H1 (cell line): Measurements from ENCODE around the gene INTS7.

Source experiments
- EZH2 ChIP-seq: fragments of 200-600 bp; sonication (generic); IDR thresholded peaks from 2 replicates; pipeline ENCODE4 v1.7.1; 2012; ENCODE audit warnings: low read depth, mild to moderate bottlenecking, moderate library complexity, low read length, inconsistent platforms; ENCODE audit not compliant: severe bottlenecking
- RAD21 ChIP-seq, 2 experiments: IDR thresholded peaks in 1 of 2; conservative IDR thresholded peaks in 1 of 2; 2 replicates each; pipeline ENCODE4 v1.6.1; 2011; ENCODE audit warnings: low read depth in 2 of 2, low read length in 2 of 2, improper control_type of control experiment in 1 of 2, inconsistent platforms in 1 of 2, mild to moderate bottlenecking in 1 of 2, moderate library complexity in 1 of 2
- TF ChIP-seq, protein P1 (sequence below), 3 experiments: IDR thresholded peaks; 1 replicate in 2 of 3; 2 replicates in 1 of 3; pipeline versions ENCODE4 v1.5.1 to v1.6.1; 2011; ENCODE audit warnings: low read length in 3 of 3, mild to moderate bottlenecking in 3 of 3, inconsistent platforms in 2 of 3, low read depth in 1 of 3, moderate library complexity in 1 of 3; ENCODE audit not compliant: insufficient read depth in 1 of 3; ENCODE audit errors: control extremely low read depth in 1 of 3

- TF ChIP-seq RAD21 (IDR thresholded peaks at IDR 0.05 in 1 of 2, conservative IDR thresholded peaks at IDR 0.05 in 1 of 2; ENCODE audit: low read depth in 2 of 2, low read length in 2 of 2) (no peak), EZH2 (no peak)
- TF ChIP-seq, protein P1, sequence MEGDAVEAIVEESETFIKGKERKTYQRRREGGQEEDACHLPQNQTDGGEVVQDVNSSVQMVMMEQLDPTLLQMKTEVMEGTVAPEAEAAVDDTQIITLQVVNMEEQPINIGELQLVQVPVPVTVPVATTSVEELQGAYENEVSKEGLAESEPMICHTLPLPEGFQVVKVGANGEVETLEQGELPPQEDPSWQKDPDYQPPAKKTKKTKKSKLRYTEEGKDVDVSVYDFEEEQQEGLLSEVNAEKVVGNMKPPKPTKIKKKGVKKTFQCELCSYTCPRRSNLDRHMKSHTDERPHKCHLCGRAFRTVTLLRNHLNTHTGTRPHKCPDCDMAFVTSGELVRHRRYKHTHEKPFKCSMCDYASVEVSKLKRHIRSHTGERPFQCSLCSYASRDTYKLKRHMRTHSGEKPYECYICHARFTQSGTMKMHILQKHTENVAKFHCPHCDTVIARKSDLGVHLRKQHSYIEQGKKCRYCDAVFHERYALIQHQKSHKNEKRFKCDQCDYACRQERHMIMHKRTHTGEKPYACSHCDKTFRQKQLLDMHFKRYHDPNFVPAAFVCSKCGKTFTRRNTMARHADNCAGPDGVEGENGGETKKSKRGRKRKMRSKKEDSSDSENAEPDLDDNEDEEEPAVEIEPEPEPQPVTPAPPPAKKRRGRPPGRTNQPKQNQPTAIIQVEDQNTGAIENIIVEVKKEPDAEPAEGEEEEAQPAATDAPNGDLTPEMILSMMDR (IDR thresholded peaks at IDR 0.05; ENCODE audit: control extremely low read depth in 1 of 3, insufficient read depth in 1 of 3, low read depth in 1 of 3, low read length in 3 of 3), result no peak
Observed at GRCh38 chr1:212037900-212038299, 2.5 kb upstream of the INTS7 start.
